Glomerular endothelial cell (primary cell): ENCODE results near the gene VAV3. TPM values are rescaled to one million over a fixed set of nuclear protein-coding genes. Genes with fewer than 3 reads are reported as not detected.

Experiments
- DNase-seq: peaks from one replicate; pipeline ENCODE4 v3.0.0-alpha.2; 2011; ENCODE audit warnings: low read depth, low spot score; ENCODE audit errors: extremely low read depth
- total RNA-seq: library from RNA; depleted of rRNA; stranded (reverse); fragments of >200 nt; gene quantifications from 2 replicates; pipeline ENCODE4 v1.2.3, GENCODE V29; 2015

Gene VAV3
- total RNA-seq, 1 donor from 2014 or later, result 10.1 TPM

DNA sequence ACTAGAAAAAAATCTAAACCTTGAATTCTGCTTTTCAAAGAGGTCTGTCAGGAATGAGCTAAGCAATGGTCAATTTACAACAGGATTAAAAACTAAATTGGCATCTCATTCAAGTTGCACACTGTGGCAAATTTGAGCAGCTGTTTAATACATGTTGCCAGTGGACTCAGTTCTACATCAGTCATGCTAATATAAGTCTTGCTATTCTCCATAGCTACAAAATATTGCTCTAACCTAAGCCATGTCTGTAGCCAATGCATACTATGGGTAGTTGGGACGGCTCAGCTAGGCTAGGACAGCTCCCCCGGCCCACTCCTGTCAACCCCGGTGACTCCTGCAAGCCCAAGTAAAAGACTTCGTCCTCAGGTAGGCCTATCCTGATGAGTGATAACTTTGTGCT, 10.9 kb upstream of the VAV3 start:
- no peak for DNase-seq

DNA sequence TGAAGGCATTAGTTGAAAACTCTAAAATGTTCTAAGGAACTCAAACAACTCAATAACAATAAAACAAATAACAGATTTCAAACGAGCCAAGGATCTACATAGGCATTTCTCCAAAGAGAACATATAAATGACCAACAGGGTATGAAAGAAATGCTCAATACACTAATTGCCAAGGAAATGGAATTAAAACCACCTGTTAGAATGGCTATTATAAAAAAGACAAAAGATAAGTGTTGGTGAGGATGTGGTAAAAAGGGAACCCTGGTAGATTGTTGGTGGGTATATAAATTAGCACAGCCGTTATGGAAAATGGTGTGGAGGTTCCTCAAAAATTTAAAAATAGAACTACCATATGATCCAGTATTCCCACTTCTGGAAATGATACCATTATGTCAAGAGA, 9.1 kb upstream of the VAV3 start:
- DNase-seq, result no peak

DNA sequence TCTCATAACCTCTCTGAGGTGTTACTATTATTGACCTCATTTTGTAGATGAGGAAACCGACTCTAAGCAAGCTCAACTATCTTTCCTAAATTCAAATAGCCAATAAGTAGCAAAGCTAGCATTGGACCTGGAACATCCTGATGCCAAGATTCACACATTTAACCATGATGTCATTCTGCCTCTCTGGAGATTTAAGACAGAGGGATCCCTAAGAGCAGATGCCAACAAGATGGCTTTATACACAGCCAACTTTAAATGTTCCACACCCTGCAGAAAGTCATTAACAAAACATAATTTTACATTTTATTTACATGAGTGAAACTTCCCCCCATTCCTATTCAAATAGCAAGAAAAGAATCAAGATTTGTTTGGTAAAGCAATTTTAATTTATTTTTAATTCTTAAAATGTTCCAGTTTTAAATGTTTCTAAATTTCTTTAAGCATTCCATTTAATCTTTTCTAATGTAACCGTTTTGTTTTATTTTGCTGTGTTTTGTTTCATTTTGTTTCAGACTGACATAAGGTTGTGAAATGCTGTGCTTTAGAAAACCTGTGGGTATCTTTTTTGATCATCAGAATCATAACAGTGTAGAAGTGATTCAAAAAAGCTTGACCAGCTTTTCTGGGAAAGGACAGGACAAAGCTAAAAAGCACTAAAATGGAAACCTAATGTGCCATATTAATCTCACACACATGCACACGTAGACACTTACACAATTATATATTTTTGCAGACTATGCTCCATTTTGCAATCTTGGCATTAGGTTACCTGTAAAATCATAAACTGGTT, 7.6 kb upstream of the VAV3 start:
- no peak for DNase-seq

DNA sequence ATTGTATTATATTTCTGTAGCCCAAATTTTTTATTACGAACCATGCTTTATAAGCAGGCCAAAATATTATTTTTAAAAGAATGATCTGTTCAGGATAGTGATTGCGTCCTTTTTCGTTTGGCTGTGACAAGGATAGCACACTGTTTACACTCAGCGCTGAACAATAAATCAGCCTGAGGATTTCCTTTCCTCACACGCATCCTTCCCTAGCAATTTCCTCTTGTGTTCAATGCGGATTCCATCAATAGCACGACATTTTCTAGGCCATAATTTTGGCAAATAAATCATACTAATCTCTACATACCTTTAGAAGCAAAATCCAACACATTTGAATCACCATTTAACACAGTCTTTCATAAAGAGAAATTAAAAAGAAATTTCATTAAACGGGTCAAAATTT, 1.6 kb upstream of the VAV3 start:
- DNase-seq, result no peak

DNA sequence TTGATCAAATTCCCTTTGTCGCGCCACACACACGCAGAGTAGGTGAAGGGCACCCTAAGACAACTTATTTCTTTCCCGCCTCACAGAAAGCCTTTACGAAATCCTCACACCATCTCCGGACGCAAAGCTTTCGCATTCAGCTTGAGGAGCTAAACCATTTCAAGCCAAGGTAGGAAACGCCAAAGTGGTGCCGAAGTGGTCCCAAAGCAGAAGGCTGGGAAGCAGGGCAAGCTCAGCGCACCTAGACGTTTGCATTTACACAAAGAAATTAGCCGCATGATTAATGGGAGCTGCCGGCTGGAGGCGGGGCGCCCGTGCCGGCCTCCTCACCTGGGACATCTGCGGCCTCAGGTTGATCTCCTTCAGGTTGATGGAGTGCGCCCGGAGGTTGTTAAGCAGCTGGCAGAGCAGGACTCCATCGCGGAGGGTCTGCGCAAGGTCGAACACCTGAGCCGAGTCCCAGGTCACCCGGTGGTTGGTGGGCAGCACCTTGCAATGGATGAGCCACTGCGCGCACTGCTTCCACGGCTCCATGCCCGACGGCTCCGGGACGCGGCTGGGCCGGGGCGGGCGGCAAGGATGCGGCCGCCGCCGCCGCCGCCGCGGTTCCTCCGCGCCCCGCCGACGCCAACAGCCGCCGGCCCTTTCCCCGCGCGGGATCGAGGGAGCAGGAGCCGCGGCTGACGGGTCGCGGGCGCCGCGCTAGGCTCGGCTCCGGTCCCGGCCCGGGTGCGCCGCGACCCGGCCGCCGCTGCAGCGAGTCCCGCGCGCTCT, 457 bp downstream of the VAV3 start:
- no peak for DNase-seq

DNA sequence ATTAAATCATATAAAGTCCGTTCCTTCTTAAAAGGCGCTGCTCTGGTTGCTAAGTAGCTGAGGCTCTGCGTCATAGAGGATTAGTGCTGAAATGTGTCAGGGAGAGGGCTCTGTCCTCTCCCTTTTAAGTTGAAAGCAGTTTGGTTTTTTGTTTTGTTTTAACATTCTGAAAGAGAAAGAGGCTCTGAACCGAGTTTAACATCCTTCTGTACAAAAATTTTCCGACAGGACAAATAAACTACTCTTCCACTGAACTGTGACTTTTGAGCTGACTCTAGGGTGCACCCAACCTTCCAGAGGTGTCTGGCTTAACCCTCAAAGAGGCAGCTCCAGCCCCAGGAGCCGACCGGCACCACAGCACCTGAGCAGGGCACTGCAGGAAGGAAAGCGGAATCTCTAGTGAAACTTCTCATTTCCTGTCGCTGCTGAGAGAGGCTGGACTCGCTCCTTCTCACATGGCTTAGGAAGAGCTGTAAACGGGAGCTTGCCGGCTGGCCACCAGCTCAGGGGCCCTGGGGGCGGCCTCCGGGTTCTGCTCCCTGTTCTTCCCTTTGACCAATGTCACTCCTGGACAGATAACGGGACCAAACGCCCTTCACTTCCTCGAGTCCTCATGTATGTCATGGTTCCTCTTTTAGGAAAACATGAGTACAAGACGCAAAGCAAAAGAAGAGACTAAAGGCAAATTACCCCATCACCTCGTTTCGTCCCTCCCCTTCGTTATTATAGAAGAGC, 1.2 kb downstream of the VAV3 start:
- no peak for DNase-seq

DNA sequence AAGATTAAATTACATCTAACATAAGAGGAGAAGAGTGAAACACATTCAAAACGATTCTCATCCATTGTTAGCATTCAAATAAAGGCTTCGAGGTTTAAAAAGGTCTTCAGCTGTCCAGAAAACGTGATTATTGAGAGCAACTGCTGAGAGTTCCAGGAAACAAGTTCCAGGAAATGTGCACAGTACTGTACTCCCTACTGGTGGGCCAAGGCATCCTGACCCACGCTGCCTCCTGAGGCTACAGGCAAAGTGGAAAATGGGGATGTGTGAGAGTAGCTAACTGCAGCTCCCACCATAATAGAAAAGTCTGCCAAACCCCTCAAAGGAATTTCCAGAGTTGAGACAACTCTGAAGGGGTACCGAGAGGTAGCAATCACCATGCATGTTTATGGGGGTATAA, 2.0 kb downstream of the VAV3 start:
- no peak for DNase-seq

DNA sequence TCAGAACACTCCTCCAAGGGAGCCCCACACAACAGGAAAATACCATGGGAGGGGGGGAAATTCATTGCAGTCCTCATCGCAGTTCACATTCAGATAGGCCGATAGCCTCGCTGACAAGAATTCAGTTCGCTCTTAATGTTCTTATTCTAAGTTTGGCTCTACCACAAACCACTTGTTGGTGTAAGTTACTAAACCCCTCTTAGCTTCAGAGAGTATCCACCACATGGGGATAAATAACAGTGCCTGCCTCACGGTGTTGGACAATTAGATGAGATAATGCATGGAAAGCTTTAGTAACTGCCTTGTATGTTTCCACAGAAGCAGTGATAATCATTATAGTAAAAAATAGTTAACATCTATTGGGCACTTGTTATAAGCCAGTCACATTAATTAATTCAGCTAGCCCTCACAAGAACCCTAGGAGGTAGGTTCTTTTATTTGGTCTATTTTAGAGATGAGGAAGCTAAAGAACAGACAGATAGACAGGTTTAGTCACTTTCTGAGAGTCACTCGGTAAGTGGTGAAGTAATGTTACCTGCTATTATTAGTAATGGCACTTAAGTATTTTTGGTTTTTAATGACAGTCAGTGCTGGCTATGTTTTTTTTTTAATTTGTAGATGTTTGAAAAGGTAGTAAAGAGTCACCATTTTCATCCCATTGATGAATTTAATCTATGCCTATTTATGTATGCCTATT, 10.1 kb downstream of the VAV3 start:
- no peak for DNase-seq

DNA sequence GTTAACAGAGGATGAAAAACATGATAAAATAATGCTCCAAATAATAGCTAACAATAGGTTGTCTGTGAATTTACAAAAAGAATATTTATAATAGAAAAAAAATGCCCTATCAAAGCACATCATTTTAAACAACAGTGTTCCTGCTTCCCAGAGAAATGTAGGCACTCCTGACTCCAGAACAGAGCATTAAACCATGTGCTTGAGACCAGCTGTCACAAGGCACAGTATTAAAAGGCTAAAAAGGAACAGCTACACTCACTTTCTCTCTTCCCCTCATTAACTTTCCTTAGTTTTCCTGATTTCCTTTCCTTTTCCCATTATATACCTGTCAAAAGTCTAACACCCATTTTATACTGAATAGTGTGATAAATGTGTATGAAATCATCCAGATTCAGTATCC, 10.9 kb downstream of the VAV3 start:
- no peak for DNase-seq

DNA sequence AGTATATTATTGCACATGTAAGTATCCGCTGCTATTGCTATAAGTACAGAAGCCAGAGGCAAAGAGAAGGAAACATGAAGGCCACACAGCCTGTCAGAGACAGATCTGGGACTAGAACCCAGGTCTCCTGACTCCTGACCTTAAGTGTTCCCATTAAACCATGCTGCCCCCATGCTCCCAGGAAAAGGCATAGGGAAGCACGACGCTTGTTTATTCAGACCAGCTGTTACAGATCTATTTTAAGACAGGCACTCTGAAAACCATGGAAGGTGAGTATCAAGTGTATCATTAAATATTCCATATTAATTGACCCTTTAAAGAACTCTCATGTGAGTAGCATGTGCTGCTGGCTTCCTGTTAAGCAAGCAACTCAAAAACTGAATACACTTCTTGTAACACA, 11.4 kb downstream of the VAV3 start:
- no peak for DNase-seq

DNA sequence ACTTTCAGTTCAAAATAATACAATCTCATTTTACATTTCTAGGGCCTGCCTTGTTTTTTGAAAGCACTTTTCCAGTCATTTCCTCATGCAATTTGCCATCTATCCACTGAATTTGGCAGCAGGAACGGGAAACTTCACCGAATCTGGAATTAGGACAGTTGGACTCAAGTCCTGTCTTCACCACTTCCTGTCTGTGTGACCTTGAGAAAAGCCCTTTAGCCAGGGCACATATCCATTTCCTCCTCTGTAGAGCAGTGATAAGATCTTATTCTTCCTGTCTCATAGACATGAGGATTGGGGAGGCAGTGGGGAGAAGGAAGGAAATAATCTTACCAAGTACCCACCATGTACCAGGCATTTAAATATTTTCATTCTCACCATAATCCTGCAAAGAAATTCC, 12.0 kb downstream of the VAV3 start:
- DNase-seq, result no peak

DNA sequence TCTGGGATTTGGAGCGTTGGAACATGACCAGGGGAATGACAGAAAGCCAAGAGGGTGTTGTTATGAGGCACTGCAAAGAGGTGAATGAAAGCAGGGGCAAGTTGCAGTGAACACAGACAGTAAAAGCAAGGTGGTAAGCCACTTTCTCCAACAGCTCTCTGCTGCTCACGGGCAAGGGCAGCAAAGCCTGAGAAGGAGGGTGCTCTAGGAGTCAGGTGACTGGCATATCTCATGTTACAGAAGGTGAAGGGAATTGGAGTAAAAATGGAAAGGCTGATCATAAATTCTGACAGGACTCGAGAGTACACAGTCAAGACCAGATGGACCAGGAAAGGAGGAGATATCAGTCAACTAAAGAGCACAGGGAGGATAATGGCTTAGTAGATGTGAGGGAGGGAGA, 14.5 kb downstream of the VAV3 start:
- DNase-seq, result no peak

DNA sequence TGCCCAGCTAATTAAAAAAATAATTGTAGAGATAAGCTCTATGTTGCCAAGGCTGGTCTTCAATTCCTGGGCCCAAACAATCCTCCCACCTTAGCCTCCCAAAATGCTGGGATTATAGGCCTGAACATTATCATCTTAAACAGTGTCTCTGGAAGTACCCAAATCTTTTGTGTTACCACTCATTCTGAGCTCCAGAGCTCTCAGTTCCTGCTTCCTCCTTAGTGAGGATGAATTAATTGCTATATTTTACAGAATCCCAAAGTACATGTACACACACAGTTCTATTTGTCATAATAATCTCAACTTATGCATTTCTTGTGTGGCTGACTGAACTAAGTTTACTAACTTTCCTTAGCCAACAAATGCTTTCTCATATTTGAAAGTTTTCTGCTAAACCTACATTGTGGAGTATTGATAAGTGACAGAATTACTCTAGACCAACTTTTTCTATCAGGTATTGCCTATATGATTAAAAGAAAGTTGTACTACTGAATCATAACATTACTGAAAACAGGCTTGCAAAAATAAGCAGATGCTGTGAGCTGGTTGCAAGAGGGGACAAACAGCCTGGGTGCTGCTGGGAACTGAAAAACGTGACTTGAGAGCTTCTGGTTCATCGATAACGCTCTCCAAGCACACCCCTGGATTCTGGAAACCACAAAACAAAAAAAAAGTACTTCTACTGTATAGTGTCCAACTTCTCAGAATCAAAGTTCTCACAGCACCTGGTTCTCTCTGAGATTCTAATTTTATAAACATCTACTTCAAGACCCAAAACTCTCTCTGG, 15.3 kb downstream of the VAV3 start:
- DNase-seq, result no peak

DNA sequence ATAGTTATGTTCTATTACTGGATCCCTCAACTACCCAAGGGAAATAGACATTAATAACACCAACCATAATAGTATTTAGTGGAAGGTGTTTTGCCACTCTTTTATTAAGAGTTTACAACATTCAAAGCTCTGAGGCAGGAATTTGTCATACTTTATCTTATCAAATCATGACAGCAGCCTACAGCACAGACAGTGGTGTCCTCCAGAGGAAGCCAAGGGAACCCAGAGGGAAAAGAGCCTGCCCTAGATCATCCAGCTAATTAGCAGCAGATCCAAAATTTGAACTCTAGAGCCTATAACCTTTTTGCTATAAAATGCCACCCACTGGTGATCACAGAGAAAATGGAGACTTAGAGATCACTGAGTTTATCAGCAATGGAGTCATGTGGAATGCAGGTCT, 18.2 kb downstream of the VAV3 start:
- DNase-seq, result no peak

DNA sequence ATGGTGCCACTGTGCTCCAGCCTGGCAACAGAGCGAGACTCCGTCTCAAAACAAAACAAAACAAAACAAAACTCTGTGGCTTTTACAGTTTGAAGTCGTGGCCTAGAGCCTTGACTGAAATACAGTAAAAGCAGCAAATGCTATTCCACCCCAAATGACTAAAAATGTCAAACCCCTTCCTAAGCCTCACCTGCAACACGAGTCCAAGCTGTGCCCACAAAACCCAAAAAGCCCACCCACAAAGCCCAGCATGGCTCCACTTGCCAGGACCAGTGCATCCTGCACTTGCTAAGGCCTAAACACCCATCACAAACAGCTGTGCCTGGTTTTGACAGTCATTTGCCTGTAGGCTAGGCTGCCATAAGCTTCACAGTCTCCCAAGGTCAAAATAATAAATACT, 21.3 kb downstream of the VAV3 start:
- DNase-seq, result no peak

DNA sequence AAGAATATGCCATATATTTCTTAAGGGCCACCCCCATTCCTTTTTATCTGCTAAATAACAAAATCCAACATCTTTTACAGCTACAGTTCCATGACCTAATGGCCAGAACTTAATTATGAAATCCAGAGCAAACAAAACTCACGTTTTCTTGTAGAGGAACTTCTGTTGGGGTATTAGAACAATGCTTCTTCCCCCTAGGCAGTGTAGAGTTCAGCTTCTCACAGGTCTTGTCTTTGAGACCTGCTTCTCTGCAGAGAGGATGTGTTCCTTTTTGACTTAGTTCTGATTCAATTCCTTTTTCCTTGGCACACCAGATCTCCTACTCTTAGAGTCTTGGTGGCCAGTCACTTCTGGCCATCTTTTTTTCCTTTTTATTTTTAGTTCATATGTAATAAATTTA, 22.2 kb downstream of the VAV3 start:
- no peak for DNase-seq

DNA sequence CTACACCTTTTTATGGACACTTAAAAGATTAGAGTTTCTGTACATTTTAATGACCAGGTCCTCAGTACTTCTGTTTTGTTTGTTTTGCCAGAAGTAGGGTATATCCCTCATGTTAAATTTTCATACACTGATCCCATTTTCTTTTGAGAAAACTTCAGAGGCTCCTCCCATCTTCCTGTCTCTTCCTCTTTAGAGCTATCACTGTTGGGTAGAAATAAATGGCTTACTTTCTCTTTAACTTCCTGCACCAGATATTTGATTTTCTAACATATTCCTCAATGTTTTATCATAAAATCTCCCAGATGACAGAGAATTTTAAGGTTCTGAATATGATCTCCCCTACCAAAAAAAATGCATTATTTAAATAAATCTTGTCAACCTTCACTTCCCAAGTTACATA, 23.4 kb downstream of the VAV3 start:
- no peak for DNase-seq

DNA sequence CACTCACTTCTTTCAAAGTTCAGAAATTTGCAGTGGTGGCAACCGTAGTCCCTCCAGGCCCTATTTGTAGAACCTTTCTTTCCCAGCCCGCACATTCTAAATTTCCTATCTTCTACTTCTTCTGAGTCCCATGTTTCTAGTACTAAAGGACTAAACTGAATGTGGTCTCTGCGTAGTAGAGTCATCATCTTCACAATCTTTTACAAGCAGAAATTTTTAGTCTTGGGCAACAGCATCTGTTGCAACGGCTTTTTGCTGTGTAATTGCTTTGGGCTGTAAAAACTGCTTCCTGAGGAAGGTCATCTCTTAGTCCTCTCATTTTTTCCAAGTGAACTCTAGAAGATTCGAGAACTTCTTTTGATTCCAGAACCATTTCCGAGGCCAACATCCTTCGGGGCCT, 23.9 kb downstream of the VAV3 start:
- no peak for DNase-seq

DNA sequence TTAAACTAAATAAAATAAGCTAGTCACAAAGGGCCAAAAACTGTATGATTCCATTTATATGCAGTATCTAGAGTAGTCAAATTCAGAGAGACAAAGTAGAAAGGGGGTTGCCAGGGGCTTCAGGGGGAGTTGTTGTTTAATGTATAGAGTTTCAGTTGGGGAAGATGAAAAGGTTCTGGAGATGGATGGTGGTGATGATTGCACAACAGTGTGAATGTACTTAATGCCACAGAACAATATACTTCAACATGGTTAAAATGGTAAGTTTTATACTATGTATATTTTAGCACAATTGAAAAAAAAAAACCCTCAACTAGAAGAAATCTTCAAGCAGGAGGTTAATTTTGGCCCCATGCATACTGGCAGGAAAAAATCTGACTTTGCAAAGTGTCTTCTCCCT, 24.3 kb downstream of the VAV3 start:
- no peak for DNase-seq

DNA sequence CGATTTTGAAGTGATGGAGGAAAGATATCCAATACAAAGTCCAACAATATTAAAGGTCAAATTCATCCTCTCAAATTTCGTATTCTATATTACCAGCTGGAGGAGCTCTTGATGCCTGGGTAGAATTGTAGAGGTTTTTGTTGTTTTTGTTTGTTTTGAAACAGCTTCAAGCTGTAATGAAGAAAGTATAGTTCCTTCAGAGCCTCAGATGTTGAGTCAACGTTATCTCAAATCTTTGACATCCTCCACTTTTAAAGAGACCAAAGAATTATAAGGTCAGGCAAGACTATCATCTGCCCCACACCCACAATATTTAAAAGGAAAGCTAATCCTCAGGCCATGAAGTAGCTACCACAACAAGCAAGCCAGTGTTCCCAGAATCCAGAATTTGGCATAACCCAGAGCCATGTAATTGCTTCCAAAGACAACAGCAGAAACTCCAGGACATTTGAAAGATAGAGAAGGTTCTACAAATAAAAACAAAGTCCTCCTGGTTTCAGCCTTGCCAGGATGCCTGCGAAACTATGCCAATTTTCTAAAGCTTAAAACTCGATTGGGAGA, 24.9 kb downstream of the VAV3 start:
- no peak for DNase-seq
